GM10248 (cell line): ENCODE results near the gene CCDC32.

Source experiments
- CTCF ChIA-PET: fragments of 300-600 bp; sonication (Branson Sonifier 250); formaldehyde crosslinking; extraction: SDS; loops from one replicate; lab custom pipeline; 2021; ENCODE audit warnings: antibody characterized with exemption; lab: Yijun Ruan, JAX
- POLR2A ChIA-PET: fragments of 350-650 bp; sonication (Branson Sonifier 250); formaldehyde crosslinking; extraction: SDS; loops from one replicate; lab custom pipeline; 2020; ENCODE audit warnings: antibody characterized with exemption; lab: Yijun Ruan, JAX
- DNase-seq: peaks from one replicate; pipeline ENCODE4 v3.0.0; 2012; ENCODE audit errors: extremely low spot score
- CTCF ChIP-seq: IDR thresholded peaks from 2 replicates; pipeline ENCODE4 v1.5.1; 2012; ENCODE audit warnings: mild to moderate bottlenecking, low read depth; ENCODE audit errors: extremely low read depth, missing control alignments, control extremely low read depth

Gene CCDC32

GRCh38 chr15:40558952-40559742, 5.7 kb downstream of the CCDC32 start:
- POLR2A ChIA-PET = interaction anchor here (0.6 kb wide), 1 partner anchor 153 kb away, joined by 3 read pairs; no protein-coding TSS in a partner anchor
- TF ChIP-seq CTCF = no peak
- DNase-seq = no peak
- CTCF ChIA-PET = interaction anchor here (0.9 to 1.3 kb wide), 7 partner anchors 9 to 67 kb away, joined by 3 to 4 read pairs (median 3); partner anchors contain the start of genes KNL1 and RPUSD2

DNA sequence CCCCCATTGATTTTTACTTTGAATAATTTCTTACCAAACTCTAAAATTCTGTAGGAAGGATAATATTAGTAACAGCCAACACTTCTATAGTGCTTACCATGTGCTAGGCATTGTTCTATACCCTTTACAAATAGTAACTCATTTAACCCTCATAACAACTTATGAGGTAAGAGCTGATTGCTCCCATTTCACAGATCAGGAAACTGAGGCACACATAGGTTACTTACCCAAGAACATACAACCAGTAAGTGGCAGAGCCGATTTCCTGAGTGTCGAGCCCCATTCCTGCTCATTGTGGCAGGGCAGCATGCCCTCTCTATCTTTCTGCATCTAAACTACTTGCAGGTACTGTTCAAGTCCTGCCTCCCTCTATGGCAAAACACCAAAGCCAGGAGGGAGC, 9.0 kb downstream of the CCDC32 start:
- ChIA-PET POLR2A (no interaction called here), CTCF (interaction anchor here (1.2 kb wide), 1 partner anchor 9 kb away, joined by 5 read pairs; the partner anchor contains the start of gene CCDC32)

DNA sequence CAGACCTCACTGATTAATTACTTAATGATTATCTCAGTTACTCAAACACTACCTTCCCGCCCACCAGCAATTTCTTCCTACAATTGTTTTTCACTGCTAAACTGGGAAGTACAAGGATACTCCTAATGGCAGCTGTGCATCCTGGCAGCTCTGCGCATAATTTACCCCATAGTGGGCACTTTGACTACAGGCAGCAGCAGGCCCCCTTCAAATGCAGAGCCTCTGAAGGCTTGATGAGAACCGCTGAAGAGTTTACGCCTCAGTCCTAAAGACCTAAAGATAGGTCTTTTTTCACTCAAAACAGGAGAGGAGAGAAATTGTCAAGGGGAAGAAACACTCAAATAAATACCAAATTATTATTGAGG, 10.7 kb downstream of the CCDC32 start:
- ChIA-PET POLR2A (interaction anchor here (1.2 kb wide), 1 partner anchor 11 kb away, joined by 3 read pairs; the partner anchor contains the start of gene CCDC32), CTCF (interaction anchor here (1.4 to 2.5 kb wide), 4 partner anchors 11 to 36 kb away, joined by 3 to 11 read pairs (median 6); partner anchors contain the start of gene CCDC32)

More for the DNA sequence above, 9.0 kb downstream of the CCDC32 start:
- no peak for DNase-seq
- TF ChIP-seq CTCF = no peak

DNA sequence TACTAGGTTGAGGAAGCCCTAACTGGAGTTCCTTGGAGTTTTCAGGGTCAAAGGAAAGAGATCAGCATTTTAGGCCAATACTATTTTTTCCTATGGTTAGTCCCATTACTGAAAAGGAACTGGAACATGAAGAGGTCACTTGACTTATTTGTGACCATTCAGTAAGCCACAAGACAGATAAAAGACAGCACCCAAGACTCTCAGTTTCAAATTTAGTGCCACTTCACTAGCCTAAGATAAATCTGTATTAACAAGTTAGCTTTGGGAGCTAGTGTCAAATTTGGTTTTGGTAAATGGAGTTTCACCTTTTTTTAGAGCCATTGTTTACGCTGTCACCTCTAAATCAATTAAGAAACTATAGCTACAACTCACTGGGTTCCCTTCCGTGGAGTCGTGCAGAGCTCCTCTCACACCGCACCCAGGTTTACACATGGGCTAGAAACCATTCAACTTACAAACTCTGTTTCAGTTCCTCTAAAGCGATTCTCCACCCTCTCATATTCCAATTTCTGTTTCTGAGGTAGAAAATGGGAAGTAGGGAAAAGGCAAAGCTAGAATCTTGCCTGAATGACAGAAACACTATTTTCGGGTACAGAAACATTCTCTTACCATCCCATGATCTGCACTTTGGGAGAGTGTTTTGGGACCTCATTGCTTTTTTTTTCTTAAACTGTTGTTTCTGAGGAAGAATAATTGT, 14.4 kb downstream of the CCDC32 start:
- peak; percentile 69 for DNase-seq
- TF ChIP-seq CTCF = no peak
- ChIA-PET POLR2A (interaction anchor here (0.5 to 1.3 kb wide), 4 partner anchors 14 to 39 kb away, joined by 3 to 8 read pairs (median 6); partner anchors contain the start of genes CCDC32 and RPUSD2), CTCF (interaction anchor here (0.6 to 1.5 kb wide), 6 partner anchors 9 to 39 kb away, joined by 3 to 6 read pairs (median 4); partner anchors contain the start of gene CCDC32)

More for the DNA sequence above, 10.7 kb downstream of the CCDC32 start:
- TF ChIP-seq CTCF = no peak
- DNase-seq = no peak

- ChIA-PET CTCF (interaction anchor here (0.6 to 1.5 kb wide), 6 partner anchors 9 to 39 kb away, joined by 3 to 6 read pairs (median 4); partner anchors contain the start of gene CCDC32), POLR2A (interaction anchor here (0.5 to 1.3 kb wide), 4 partner anchors 15 to 40 kb away, joined by 3 to 8 read pairs (median 6); partner anchors contain the start of genes CCDC32 and RPUSD2)
- TF ChIP-seq CTCF = no peak
- no peak for DNase-seq
Observed at GRCh38 chr15:40549894-40550293, 14.9 kb downstream of the CCDC32 start.

- ChIA-PET POLR2A (interaction anchor here (1.0 kb wide), 1 partner anchor 17 kb away, joined by 3 read pairs; no protein-coding TSS in a partner anchor), CTCF (interaction anchor here (1.1 to 1.3 kb wide), 3 partner anchors 12 to 41 kb away, joined by 3 read pairs; no protein-coding TSS in a partner anchor)
- no peak for TF ChIP-seq CTCF
- DNase-seq = no peak
Observed at GRCh38 chr15:40548610-40549009, 16.2 kb downstream of the CCDC32 start.
